Measurements from ENCODE around the gene PTPRO.

PTPRO gene

DNA sequence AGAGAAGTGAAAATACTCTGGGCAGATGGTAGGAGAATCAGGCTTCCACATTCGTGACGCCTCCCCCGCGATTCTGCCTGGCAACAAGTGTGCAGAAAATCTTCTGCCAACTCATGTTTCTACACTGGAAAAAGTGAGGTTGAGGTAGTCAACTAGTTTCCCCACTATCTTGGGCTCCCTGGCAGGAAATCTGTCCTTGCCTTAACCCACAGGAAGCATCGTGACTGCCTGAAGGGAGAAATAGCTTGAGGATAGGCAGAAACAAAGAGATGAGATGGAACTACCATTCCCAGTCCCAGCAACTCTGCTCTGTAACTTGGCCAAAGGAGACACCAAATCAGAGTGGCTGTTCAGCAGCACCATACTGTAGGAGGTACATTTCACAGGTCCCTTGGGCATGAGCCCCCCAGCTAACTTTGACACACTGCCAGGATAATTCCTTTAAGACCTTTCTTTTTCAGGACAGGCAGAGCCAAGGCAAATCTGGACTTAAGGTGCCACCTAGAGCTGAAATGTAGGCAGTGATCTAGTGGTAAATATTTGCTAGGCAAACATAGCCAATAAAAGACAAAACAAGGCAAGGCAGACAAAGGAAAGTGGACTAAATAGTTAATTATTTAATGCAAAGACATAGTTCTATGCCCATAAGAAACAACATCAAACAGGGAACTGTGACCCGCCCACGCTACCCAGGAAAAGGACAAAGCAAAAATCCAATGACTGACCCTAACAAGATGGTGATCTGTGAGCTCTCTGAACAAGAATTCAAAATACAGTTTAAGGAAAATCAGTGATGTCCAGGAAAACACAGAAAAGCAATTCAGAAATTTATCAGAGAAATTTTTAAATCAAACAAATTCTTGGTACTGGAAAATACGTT is 205.1 kb downstream of the PTPRO start:
- no peak for DNase-seq (ENCODE audit: low spot score)

DNA sequence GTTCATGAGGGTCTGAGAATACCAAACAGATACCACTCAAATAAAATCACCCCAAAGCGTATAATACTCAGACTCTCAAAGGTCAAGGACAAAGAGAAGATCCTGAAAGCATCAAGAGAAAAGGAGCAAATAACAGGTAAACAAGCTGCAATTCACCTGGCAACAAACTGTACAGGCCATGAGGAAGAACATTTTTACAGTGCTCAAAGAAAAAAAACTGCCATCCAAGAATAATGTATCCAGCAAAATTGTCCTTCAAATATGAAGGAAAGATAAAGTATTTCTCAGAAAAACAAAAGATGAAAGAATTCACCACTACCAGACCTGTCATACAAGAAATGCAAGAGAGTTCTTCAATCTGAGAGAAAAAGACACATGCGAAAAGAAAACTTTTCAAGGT is 206.4 kb downstream of the PTPRO start:
- no peak for DNase-seq (ENCODE audit: low spot score)

- no peak for DNase-seq (ENCODE audit: low spot score)
Observed at GRCh38 chr12:15530361-15530760, 208.1 kb downstream of the PTPRO start.

DNA sequence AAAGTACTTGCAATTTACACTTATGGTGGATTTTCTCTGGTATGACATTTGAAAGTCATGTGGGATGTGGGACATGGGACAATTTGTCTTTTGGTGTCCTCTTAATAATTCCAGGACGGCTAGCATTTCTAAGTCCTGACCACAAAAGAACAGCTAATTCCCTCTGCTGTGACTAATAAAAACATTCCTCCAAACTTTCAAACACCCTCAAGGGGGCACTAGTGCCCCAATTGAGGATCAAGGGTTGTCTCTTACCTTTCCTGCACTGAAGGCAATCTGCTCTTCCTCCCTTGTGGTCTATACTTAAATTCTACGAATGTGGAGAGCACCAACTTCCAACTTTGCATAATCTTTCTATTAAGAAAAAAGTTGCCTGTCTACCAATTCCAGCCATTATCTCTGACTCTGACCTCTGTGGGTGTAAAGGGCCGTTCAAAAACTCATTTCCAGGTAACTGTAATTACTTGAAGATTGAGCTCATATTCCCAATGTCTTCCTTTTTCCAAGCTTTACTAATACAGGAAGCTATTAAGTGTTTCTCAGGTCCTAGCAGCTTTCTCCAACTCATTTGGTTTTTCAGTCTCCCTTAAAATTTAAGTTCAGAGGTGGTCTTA is 210.2 kb downstream of the PTPRO start:
- peak; percentile 77 for DNase-seq (ENCODE audit: low spot score)

DNA sequence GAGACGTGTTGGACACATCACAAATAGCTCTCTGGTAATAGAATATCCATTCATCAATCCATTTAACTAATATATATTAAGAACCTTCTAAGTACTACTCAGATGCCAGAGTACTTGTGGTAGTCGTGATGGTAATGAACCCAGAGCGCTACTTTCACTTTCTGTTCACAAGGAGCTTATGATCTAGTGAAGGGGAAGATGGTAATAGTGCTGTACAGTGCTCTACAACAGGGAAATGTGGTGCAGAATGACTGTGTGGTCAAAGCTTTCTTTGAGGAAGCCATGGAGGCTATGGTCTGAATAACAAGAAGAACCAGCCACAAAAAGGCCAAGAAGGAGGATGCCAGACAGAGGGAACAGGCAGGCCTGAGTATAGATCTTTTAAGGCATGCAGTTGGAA is 212.0 kb downstream of the PTPRO start:
- DNase-seq (ENCODE audit: low spot score) = no peak

- DNase-seq (ENCODE audit: low spot score) = peak; percentile 17
Observed at GRCh38 chr12:15534874-15535273, 212.6 kb downstream of the PTPRO start.

DNA sequence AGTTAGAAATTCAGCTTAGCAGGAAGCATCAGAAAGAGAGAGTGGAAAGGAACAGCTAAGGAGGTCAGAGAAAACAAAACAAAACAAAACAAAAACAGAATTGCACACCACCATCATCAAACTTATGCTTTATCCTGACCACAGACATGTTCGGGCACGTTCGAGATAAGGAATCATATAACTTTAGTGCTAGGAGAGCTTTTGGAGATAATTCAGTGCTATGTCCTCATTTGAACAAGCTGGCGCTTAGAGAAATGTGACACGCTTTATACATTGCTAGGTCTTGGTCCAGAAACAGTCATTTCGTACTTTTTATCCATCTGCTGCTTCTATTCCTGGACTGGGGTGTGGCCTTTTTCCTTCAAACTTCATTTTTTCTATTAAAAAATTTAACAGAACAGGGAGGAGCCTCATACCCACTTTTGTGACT is 213.1 kb downstream of the PTPRO start:
- DNase-seq (ENCODE audit: low spot score) = no peak

GRCh38 chr12:15536446-15536845 is 214.1 kb downstream of the PTPRO start:
- DNase-seq (ENCODE audit: low spot score) = no peak

DNA sequence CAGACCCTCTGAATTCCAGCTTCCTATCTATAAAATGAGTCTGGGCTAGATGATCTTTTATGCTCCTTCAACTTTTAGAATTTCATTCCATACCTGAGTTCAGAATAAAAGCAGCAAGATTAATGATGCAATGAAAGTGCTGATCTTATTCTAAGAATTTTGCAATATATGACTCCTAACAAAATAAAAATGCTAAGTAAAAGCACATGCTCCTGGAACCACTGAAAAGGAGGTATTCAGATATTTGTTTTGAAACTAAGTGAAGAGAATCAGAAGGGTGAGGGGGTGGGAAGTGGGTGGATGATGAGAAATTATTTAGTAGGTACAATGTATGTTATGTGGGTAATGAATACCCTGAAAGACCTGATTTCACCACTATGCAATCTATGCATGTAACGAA is 216.6 kb downstream of the PTPRO start:
- DNase-seq (ENCODE audit: low spot score) = no peak

DNA sequence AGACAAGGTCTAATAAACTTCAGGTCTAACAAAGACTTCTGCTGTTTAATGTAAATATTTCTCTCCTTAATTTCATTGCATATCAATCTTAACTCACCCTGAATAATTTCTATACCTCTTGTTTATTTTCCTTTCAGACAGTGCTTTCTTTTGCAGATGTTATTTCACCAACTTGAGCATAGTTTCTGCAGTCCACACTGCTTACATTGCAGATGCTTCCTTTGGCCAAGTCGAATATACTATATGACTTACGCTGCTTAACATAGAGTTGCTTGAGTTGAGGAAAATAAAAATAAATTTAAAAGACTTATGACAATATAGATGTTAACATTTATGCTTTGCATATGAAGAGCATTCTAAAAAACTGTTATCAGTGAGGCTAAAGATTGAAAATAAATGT is 217.7 kb downstream of the PTPRO start:
- DNase-seq (ENCODE audit: low spot score) = no peak

DNA sequence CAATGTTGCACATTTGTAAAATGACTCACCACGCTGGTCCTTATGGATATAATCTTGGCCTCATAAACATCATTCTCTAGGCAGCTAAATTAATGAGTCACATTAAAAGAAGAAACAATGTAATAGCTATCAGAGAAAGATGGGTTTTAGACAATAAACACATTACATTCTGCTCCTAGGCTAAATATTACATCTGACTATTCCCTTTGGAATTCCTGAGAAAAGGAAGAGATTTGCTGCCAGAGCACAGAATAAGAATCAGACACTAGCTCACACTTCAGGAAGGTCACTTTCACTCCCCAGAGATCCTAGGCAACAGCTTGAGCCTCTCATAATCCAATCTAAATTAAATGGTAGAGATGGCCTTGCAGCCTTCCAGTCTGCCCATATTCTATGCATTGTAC is 218.2 kb downstream of the PTPRO start:
- peak; percentile 52 for DNase-seq (ENCODE audit: low spot score)

GRCh38 chr12:15541996-15542631 is 219.8 kb downstream of the PTPRO start:
- no peak for DNase-seq (ENCODE audit: low spot score)

- DNase-seq (ENCODE audit: low spot score) = no peak
Observed at GRCh38 chr12:15543347-15543746, 221.0 kb downstream of the PTPRO start.

DNA sequence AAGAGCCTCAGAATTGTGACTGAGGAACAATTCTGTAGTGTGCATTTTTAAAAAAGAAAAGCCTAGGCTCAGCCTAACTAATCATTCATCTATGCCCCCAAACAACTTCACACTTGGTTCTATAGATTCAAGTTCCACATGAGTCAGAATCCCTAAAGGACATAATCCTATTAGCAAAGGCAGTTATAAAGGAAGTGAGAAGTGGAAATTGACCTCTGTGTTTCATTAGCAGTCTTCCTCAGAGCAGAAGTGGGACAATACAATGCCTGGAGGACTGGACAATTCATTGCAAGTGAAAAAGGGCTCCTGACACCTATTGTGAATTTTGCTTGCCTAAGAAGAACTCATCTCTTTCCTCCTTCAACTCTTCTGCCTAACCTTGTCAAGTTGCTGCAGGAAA is 222.3 kb downstream of the PTPRO start:
- DNase-seq (ENCODE audit: low spot score) = no peak

DNA sequence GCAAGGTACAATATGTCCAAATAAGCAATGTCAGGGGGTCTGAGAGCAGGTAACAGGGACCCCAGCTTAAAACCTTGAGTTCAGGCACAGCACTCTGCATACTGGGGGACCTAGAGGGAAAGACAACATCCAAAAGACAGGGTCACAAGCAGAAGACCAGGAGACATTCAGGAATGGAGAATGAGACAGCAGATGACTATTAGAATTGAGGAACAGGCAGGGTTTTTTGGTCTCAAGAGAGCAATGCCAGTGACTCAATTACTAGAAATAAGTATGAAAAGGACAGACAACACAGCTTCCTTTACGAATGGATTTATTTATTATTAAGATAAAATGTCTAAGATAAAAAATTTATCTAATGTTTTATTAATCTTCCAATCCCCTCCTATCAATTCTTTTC is 223.0 kb downstream of the PTPRO start:
- DNase-seq (ENCODE audit: low spot score) = no peak

- no peak for DNase-seq (ENCODE audit: low spot score)
Observed at GRCh38 chr12:15546102-15546701, 223.9 kb downstream of the PTPRO start.

- DNase-seq (ENCODE audit: low spot score) = no peak
Observed at GRCh38 chr12:15547063-15547462, 224.8 kb downstream of the PTPRO start.

DNA sequence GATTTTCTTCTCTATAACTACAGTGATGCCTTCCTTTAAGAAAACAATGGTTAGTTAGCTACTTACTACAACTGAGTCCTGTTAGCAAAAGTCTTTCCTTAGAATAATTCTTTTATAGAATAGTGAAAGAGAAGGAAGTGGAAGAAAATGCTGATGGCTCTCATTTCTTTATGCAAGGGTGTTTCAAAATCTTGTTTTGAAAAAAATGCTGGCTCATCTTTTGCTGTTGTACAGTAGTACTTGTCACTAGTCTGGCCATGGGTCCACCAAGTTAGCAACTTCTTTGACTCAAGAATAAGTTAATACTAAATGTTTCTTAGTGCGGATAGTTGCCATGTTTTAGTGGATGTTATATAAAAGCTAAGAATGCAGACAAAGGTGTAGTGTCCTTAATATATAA is 225.4 kb downstream of the PTPRO start:
- DNase-seq (ENCODE audit: low spot score) = no peak

DNA sequence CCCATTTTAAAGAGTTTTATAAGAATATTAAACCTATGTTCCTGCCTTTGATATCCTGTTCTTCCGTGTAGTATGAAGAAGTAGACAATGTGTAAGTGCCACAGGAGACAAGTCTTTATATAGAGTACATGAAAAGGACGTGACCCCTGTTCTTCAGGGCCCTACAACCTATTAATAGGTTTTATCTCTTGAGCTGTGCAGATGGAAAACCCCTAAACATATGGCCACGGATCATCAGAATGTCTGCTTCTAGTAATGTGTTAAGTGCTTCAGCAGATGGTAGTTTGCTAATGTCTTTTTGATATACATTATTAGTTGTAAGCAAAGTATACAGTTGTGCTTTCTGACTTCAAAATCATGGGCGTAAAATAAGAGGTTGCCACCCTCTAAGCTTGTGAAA is 228.5 kb downstream of the PTPRO start:
- DNase-seq (ENCODE audit: low spot score) = no peak

GRCh38 chr12:15555446-15555845 is 233.1 kb downstream of the PTPRO start:
- DNase-seq (ENCODE audit: low spot score) = no peak

DNA sequence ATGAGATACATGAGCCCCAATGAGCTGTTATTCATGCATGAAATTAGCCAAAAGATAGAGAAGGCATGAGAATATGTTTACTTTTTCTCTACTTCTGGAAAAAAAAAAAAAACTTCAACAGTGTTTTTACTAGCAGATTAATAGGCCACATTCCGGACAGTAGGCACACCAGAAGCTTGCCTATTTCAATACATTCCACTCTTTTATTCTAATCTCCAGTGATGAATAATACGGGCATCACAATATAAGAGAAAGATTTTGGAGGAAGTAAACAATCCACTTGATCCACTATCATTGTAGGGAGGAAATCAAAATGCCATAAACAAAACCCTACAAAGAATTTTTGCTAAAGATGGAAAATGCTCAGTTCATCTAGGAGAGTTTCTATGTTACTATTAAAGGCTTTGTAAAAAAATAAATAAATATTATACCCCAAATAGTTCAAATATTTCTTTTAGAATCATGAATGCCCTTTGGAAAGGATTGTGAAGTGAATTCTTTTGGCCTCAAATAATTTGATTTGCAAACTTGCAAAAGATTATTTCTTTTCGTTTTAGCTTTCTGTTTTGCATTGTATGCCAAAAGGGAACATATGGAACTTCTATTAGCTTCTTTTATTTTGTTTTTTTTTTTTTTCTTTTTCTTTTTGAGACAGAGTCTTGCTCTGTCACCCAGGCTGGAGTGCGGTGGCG is 234.2 kb downstream of the PTPRO start:
- DNase-seq (ENCODE audit: low spot score) = no peak

GRCh38 chr12:15558915-15559528 is 236.7 kb downstream of the PTPRO start:
- DNase-seq (ENCODE audit: low spot score) = peak; percentile 69
